ENCODE data around the gene PAK4.

The PAK4 gene

GRCh38 chr19:39154100-39154628 lies 28.6 kb downstream of the PAK4 start:
- H3K27me3 ChIP-seq: no peaks in the 10 kb centered on the region
- peaks cover 14% of the 10 kb centered on the region for H3K4me1 ChIP-seq
- no peaks in the 10 kb centered on the region; the same call in 1 of the 2 replicates for H3K36me3 ChIP-seq
- no peak overlapping the region for H3K4me3 ChIP-seq (ENCODE audit: low read depth, low read length)
- no peak for DNase-seq
- no peaks in the 10 kb centered on the region for H3K9me3 ChIP-seq
- TF ChIP-seq, protein P1, sequence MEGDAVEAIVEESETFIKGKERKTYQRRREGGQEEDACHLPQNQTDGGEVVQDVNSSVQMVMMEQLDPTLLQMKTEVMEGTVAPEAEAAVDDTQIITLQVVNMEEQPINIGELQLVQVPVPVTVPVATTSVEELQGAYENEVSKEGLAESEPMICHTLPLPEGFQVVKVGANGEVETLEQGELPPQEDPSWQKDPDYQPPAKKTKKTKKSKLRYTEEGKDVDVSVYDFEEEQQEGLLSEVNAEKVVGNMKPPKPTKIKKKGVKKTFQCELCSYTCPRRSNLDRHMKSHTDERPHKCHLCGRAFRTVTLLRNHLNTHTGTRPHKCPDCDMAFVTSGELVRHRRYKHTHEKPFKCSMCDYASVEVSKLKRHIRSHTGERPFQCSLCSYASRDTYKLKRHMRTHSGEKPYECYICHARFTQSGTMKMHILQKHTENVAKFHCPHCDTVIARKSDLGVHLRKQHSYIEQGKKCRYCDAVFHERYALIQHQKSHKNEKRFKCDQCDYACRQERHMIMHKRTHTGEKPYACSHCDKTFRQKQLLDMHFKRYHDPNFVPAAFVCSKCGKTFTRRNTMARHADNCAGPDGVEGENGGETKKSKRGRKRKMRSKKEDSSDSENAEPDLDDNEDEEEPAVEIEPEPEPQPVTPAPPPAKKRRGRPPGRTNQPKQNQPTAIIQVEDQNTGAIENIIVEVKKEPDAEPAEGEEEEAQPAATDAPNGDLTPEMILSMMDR (IDR thresholded peaks at IDR 0.05; ENCODE audit: low read depth, low read length): no peak

GRCh38 chr19:39154629-39155100 lies 29.1 kb downstream of the PAK4 start:
- Histone ChIP-seq H3K36me3 (no peaks in the 10 kb centered on the region; the same call in 1 of the 2 replicates), H3K4me3 (ENCODE audit: low read depth, low read length) (no peak overlapping the region), H3K4me1 (peaks cover 14% of the 10 kb centered on the region), H3K9me3 (no peaks in the 10 kb centered on the region), H3K27me3 (no peaks in the 10 kb centered on the region)
- DNase-seq: peak; percentile 80
- TF ChIP-seq, protein P1 (IDR thresholded peaks at IDR 0.05; ENCODE audit: low read depth, low read length): peak; percentile 15; the same call in 1 of the 2 replicates

DNA sequence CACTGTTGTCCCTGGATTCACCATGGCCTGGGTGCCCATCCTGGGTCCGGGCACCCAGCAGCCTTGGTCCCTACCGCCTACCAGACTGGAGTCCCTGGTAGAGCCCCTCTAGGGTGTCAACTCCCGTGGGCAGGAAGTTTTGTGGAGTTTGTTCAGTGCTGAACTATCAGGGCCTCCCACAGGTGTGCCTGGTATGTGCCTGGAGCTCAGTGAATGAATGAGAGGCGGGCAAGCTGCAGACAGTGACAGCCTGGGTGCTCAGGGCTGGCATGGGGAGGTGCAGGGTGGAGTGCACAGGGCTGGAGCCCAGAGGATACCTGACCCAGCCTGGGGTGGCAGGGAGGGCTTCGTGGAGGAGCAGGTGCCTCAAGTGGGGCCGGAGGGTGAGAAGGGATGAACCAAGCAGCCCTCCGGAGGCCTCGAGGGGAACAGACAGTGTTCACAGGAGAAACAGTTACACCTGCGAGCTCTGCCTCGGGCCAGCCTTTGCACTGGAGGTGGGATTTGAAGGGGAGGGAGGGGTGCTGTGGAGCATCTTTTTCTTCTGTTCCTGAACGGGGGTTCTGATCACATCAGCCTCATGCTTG lies 29.6 kb downstream of the PAK4 start:
- TF ChIP-seq, protein P1 (IDR thresholded peaks at IDR 0.05; ENCODE audit: low read depth, low read length): no peak
- Histone ChIP-seq H3K4me1 (peaks cover 14% of the 10 kb centered on the region), H3K27me3 (no peaks in the 10 kb centered on the region), H3K4me3 (ENCODE audit: low read depth, low read length) (no peak overlapping the region), H3K36me3 (no peaks in the 10 kb centered on the region; the same call in 1 of the 2 replicates), H3K9me3 (no peaks in the 10 kb centered on the region)
- peak; percentile 10 for DNase-seq

DNA sequence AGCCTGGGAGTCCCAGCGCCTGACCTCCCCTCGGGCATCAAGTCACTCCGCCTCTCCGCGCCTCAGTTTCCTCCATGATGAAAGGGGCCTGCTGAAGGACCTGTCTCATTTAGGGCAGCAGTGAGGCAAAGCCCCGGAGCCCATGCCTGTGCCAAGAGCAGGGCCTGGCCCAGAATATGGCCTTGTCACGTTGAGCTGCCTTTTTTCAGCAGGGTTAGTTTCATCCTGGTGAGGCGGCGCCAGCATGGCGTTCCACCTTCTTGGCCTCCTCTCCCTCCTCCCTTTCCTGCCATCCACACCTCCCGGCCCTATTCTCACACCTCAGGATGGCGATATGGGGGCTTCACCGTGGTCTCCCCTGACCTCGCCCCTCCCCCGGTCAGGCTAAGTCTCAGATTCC lies 30.2 kb downstream of the PAK4 start:
- H3K9me3 ChIP-seq: no peaks in the 10 kb centered on the region
- no peak overlapping the region for H3K4me3 ChIP-seq (ENCODE audit: low read depth, low read length)
- H3K36me3 ChIP-seq: no peaks in the 10 kb centered on the region; the same call in 1 of the 2 replicates
- peaks cover 14% of the 10 kb centered on the region for H3K4me1 ChIP-seq
- DNase-seq: peak; percentile 7
- no peaks in the 10 kb centered on the region for H3K27me3 ChIP-seq
- TF ChIP-seq, protein P1 (IDR thresholded peaks at IDR 0.05; ENCODE audit: low read depth, low read length): no peak

DNA sequence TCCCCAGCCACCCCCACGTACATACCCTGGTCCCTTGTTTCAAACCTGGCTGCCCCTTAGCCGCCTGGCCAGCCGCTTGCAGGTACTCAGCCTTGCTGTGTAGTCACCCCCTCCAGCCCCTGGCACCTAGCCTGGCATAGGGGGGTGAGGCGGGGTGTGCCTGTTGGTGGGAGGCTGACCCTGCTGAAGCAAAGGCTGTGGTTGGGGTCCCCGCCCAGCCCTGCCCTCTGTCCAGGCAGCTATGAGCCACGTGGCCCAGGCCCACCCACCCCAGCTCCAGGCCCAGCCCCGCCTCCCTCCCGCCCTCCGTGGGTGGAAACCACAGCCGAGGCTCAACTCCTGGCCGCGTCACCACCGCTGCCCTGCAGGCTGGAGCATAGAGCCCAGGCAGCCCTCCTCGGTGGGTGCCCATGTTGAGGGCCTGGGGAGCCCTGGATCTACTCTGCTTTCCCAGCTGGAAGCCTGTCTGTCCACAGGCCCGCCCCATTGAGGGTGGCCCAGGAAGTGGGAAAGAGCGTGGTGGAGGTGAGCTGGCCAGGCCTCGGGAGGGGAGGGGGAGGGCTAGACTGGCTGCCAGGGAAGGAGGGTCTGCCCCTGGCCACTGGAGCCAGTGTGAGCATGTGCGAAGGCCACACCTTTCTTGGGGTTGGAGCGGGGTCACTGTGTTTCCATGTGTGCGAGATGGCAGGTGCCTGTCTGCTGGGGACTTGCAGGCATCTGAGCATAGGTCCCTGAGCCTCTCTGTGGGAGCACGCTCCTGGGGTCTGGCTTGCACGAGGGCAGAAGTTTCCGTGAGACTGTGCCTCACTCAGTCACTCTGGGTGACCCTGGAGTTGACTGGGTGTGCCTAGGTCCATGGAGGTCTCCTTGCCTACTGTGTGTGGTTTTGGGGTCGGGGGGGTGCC lies 31.0 kb downstream of the PAK4 start:
- TF ChIP-seq, protein P1 (IDR thresholded peaks at IDR 0.05; ENCODE audit: low read depth, low read length): no peak
- Histone ChIP-seq H3K27me3 (no peaks in the 10 kb centered on the region), H3K36me3 (no peaks in the 10 kb centered on the region; the same call in 1 of the 2 replicates), H3K9me3 (no peaks in the 10 kb centered on the region), H3K4me3 (ENCODE audit: low read depth, low read length) (no peak overlapping the region), H3K4me1 (peaks cover 14% of the 10 kb centered on the region)
- DNase-seq: peak; percentile 22

All from BE2C (cell line).